HepG2 (cell line): Measurements from ENCODE around the gene CAMKMT. TPM values are rescaled to one million over a fixed set of nuclear protein-coding genes. Genes with fewer than 3 reads are reported as not detected.

Experiments
- BRF2 ChIP-seq: sonication (generic); formaldehyde crosslinking; IDR thresholded peaks from 2 replicates; pipeline ENCODE4 v1.8.1; 2022; ENCODE audit warnings: mild to moderate bottlenecking, missing genetic modification reagents
- CHD4 ChIP-seq: fragments of 200-600 bp; sonication (generic); IDR thresholded peaks from 2 replicates; pipeline ENCODE4 v1.7.0; 2017; ENCODE audit warnings: mild to moderate bottlenecking, low read length, borderline replicate concordance
- DPF2 ChIP-seq: sonication (generic); formaldehyde crosslinking; IDR thresholded peaks from 2 replicates; pipeline ENCODE4 v1.4.0; 2020; ENCODE audit warnings: mild to moderate bottlenecking, low read depth, missing genetic modification reagents, borderline replicate concordance
- FOXK1 ChIP-seq: sonication (generic); formaldehyde crosslinking; IDR thresholded peaks from 2 replicates; pipeline ENCODE4 v1.4.0; 2020; ENCODE audit warnings: low read depth, missing genetic modification reagents, borderline replicate concordance
- HHEX ChIP-seq: IDR thresholded peaks from 2 replicates; pipeline ENCODE4 v1.6.1; 2016; ENCODE audit warnings: control low read depth
- HNF1A ChIP-seq, 2 experiments: sonication (generic) in 1 of 2; formaldehyde crosslinking in 1 of 2; IDR thresholded peaks; 2 replicates each; pipeline versions ENCODE4 v1.4.0 to v1.6.1; 2016 to 2020; ENCODE audit warnings: borderline replicate concordance in 1 of 2, low read depth in 1 of 2, mild to moderate bottlenecking in 1 of 2, missing genetic modification reagents in 1 of 2
- HOXD1 ChIP-seq: sonication (generic); formaldehyde crosslinking; IDR thresholded peaks from 2 replicates; pipeline ENCODE4 v1.5.0; 2020; ENCODE audit warnings: missing genetic modification reagents
- JUN ChIP-seq: sonication (generic); formaldehyde crosslinking; IDR thresholded peaks from 2 replicates; pipeline ENCODE4 v1.4.0; 2020; ENCODE audit warnings: mild to moderate bottlenecking, missing genetic modification reagents
- MED1 ChIP-seq: sonication (generic); formaldehyde crosslinking; IDR thresholded peaks from 2 replicates; pipeline ENCODE4 v1.4.0; 2020; ENCODE audit warnings: missing genetic modification reagents
- MTF2 ChIP-seq: sonication (generic); formaldehyde crosslinking; IDR thresholded peaks from 2 replicates; pipeline ENCODE4 v1.5.0; 2020; ENCODE audit warnings: missing genetic modification reagents, borderline replicate concordance
- NCOA5 ChIP-seq: sonication (generic); formaldehyde crosslinking; IDR thresholded peaks from 2 replicates; pipeline ENCODE4 v1.4.0; 2020; ENCODE audit warnings: missing genetic modification reagents
- PATZ1 ChIP-seq: sonication (generic); formaldehyde crosslinking; IDR thresholded peaks from 2 replicates; pipeline ENCODE4 v1.4.0; 2020; ENCODE audit warnings: missing genetic modification reagents
- PAXIP1 ChIP-seq: sonication (generic); formaldehyde crosslinking; conservative IDR thresholded peaks from 2 replicates; pipeline ENCODE4 v1.4.0; 2020; ENCODE audit warnings: mild to moderate bottlenecking, missing genetic modification reagents, moderate library complexity
- PLRG1 ChIP-seq: fragments of 450-650 bp; conservative IDR thresholded peaks from 2 replicates; pipeline ENCODE4 v1.6.1; 2016
- RBM22 ChIP-seq: fragments of 200-400 bp; formaldehyde crosslinking; optimal IDR thresholded peaks from 2 replicates; pipeline ENCODE3; 2017; ENCODE audit warnings: mild to moderate bottlenecking, low read length, moderate library complexity
- SOX13 ChIP-seq, 3 experiments: fragments of 450-650 bp in 1 of 3; sonication (generic) in 1 of 3; formaldehyde crosslinking in 1 of 3; IDR thresholded peaks in 2 of 3; conservative IDR thresholded peaks in 1 of 3; 2 replicates each; pipeline versions ENCODE4 v1.5.0 to v1.6.1; 2016 to 2020; ENCODE audit warnings: antibody characterized with exemption in 1 of 3, mild to moderate bottlenecking in 1 of 3, missing compliant biosample characterization in 1 of 3, missing genetic modification reagents in 1 of 3, moderate library complexity in 1 of 3
- TBL1XR1 ChIP-seq: fragments of 150-350 bp; IDR thresholded peaks from 2 replicates; pipeline ENCODE4 v1.6.1; 2014; ENCODE audit warnings: borderline replicate concordance, low read length; ENCODE audit not compliant: partially characterized antibody
- ZBTB7A ChIP-seq: sonication (generic); formaldehyde crosslinking; IDR thresholded peaks from 2 replicates; pipeline ENCODE4 v1.8.0; 2022; ENCODE audit warnings: mild to moderate bottlenecking, missing genetic modification reagents
- ZNF251 ChIP-seq: sonication (generic); formaldehyde crosslinking; IDR thresholded peaks from 2 replicates; pipeline ENCODE4 v1.9.0; 2021; ENCODE audit warnings: mild to moderate bottlenecking, missing genetic modification reagents
- polyA plus RNA-seq, 8 experiments: library from polyadenylated mRNA; depleted of rRNA in 3 of 8; stranded (reverse) in 7 of 8; unstranded in 1 of 8; fragments of >200 nt; fragmentation: Illumina TruSeq in 4 of 8; extraction: Trizol in 4 of 8; gene quantifications; 2 replicates each; pipeline versions ENCODE4 v1.2.1 to v1.2.3, GENCODE V29; 2011 to 2016; ENCODE audit warnings: low read depth in 4 of 8, missing spikeins in 1 of 8, mixed read lengths in 1 of 8; ENCODE audit not compliant: insufficient read depth in 1 of 8
- total RNA-seq, 5 experiments: library from RNA; depleted of rRNA; stranded (reverse); fragments of >200 nt; fragmentation: Illumina TruSeq; extraction: Trizol; gene quantifications; 2 replicates each; pipeline ENCODE4 v1.2.3, GENCODE V29; 2016; ENCODE audit warnings: low read depth in 1 of 5

The CAMKMT gene
- total and polyA plus RNA-seq, 2 of the 13 experiments (the other 11 are each of a cell fraction or from before 2014, with no cell fraction given): 6.9 to 20.8 TPM

- no peak for TF ChIP-seq SOX13 (IDR thresholded peaks at IDR 0.05)
- TF ChIP-seq SOX13 (CRISPR knock-in tag; conservative IDR thresholded peaks at IDR 0.05 in 1 of 2, IDR thresholded peaks at IDR 0.05 in 1 of 2): peak in 1 of 2 experiments; percentile 41; a peak in 1 of 4 replicates
- TF ChIP-seq MTF2 (CRISPR knock-in tag): no peak
- TF ChIP-seq HHEX (CRISPR knock-in tag): no peak
- no peak for TF ChIP-seq RBM22
- TF ChIP-seq HNF1A (IDR thresholded peaks at IDR 0.05; ENCODE audit: low read depth): peak; percentile 31; the same call in 1 of the 2 replicates
- TF ChIP-seq HNF1A (CRISPR knock-in tag; IDR thresholded peaks at IDR 0.05; ENCODE audit: borderline replicate concordance): no peak
- TF ChIP-seq TBL1XR1: no peak
- no peak for TF ChIP-seq HOXD1 (CRISPR knock-in tag)
- TF ChIP-seq FOXK1 (CRISPR knock-in tag): no peak
- TF ChIP-seq ZBTB7A: no peak
- no peak for TF ChIP-seq BRF2
- TF ChIP-seq PAXIP1 (CRISPR knock-in tag): peak; percentile 67
- no peak for TF ChIP-seq JUN
- TF ChIP-seq CHD4: no peak
- no peak for TF ChIP-seq NCOA5 (CRISPR knock-in tag)
- no peak for TF ChIP-seq DPF2 (CRISPR knock-in tag)
- TF ChIP-seq ZNF251 (CRISPR knock-in tag): no peak
- TF ChIP-seq PATZ1 (CRISPR knock-in tag): no peak
- no peak for TF ChIP-seq PLRG1
- TF ChIP-seq MED1 (CRISPR knock-in tag): no peak
Observed at GRCh38 chr2:44524347-44524926, 162.7 kb downstream of the CAMKMT start (continued).
